ENCODE data around the gene RNFT2.

The RNFT2 gene

GRCh38 chr12:116707751-116708150, 30.4 kb upstream of the RNFT2 start:
- no peak overlapping the region for H3K4me3 ChIP-seq (ENCODE audit: low read depth, low read length)
- no peaks in the 10 kb centered on the region for H3K9me3 ChIP-seq (ENCODE audit: control insufficient read depth, insufficient read depth, low read depth, low read length)
- ChIA-PET CTCF (interaction anchor here (0.6 to 1.1 kb wide), 5 partner anchors 19 to 989 kb away, joined by 3 to 5 read pairs (median 4); no protein-coding TSS in a partner anchor), POLR2A (no interaction called here)
- H3K27ac ChIP-seq (ENCODE audit: extremely low read depth, low read depth, low read length) = no peak overlapping the region
- no peaks in the 10 kb centered on the region for H3K36me3 ChIP-seq (ENCODE audit: control insufficient read depth in 2 of 2, insufficient read depth in 1 of 2, low read length in 2 of 2)
- H3K4me1 ChIP-seq (ENCODE audit: control insufficient read depth, insufficient read depth, low read length) = peaks cover 11% of the 10 kb centered on the region; the same call in 1 of the 2 replicates
- TF ChIP-seq BCL11A (tag by site-specific recombination; IDR thresholded peaks at IDR 0.05; ENCODE audit: low read depth) (no peak), PATZ1 (tag by site-specific recombination; IDR thresholded peaks at IDR 0.05) (no peak), ZNF660 (tag by site-specific recombination; IDR thresholded peaks at IDR 0.05) (no peak), ZNF513 (tag by site-specific recombination; IDR thresholded peaks at IDR 0.05) (no peak), HIC1 (tag by site-specific recombination; IDR thresholded peaks at IDR 0.05) (no peak), ZNF596 (tag by site-specific recombination; IDR thresholded peaks at IDR 0.05) (no peak), ZNF169 (tag by site-specific recombination; IDR thresholded peaks at IDR 0.05) (no peak), ZNF621 (tag by site-specific recombination; IDR thresholded peaks at IDR 0.05) (no peak), ATF2 (tag by site-specific recombination; IDR thresholded peaks at IDR 0.05; ENCODE audit: low read depth) (no peak), ZNF529 (tag by site-specific recombination; IDR thresholded peaks at IDR 0.05; ENCODE audit: insufficient replicate concordance) (no peak)
- TF ChIP-seq, protein P1, sequence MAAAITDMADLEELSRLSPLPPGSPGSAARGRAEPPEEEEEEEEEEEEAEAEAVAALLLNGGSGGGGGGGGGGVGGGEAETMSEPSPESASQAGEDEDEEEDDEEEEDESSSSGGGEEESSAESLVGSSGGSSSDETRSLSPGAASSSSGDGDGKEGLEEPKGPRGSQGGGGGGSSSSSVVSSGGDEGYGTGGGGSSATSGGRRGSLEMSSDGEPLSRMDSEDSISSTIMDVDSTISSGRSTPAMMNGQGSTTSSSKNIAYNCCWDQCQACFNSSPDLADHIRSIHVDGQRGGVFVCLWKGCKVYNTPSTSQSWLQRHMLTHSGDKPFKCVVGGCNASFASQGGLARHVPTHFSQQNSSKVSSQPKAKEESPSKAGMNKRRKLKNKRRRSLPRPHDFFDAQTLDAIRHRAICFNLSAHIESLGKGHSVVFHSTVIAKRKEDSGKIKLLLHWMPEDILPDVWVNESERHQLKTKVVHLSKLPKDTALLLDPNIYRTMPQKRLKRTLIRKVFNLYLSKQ (tag by site-specific recombination; IDR thresholded peaks at IDR 0.05; ENCODE audit: borderline replicate concordance) = no peak

DNA sequence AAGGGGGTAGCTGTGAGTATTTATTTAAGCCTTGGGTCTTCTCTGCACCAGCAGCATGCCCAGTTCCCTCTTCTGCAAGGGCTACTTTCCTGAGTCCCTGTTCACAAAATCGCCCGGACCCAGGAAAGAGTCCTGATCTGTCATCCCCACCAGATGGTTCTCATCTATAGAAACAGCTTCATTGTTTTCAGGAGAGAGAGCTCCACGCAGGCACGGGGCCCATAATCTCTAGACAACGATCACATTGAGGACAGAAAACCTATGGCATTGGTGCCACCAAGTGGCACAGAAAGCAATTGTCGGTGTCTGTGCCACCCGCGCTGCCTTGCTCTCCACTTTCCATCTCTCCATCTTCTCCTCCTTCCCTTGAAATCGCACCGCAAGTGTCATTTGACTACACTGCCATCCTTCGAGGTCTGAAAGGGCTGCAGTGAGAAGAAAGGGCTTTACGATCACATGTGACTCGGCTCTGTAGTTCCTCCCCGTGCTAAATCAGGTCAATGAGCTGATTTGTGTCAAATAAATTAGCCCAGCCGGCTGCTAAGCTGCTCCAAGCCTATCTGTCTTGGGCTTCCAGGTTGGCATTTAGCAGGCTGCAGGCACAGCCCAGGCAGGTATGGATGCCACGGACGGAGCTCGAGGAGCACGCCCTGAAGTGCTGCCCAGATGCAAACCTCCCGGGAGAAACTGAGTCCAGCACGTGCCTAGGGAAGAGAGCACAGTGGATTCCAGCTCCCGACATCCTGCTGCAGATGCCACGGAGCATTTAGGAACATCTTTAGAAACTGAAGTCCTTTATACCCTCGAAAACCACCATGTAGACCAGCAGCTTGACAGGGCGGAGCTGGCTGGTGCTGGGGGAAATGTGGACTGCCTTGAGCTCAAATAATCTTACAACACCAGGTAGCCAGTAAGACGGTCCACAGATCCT, 29.0 kb upstream of the RNFT2 start:
- ChIA-PET POLR2A (interaction anchor here (0.5 to 0.6 kb wide), 2 partner anchors 10 to 82 kb away, joined by 3 read pairs; no protein-coding TSS in a partner anchor), CTCF (interaction anchor here (0.5 to 2.3 kb wide), 22 partner anchors 8 to 794 kb away, joined by 3 to 16 read pairs (median 4); no protein-coding TSS in a partner anchor)
- Histone ChIP-seq H3K9me3 (ENCODE audit: control insufficient read depth, insufficient read depth, low read depth, low read length) (no peaks in the 10 kb centered on the region), H3K4me1 (ENCODE audit: control insufficient read depth, insufficient read depth, low read length) (peaks cover 18% of the 10 kb centered on the region), H3K27ac (ENCODE audit: extremely low read depth, low read depth, low read length) (no peak overlapping the region), H3K36me3 (ENCODE audit: control insufficient read depth in 2 of 2, insufficient read depth in 1 of 2, low read length in 2 of 2) (no peaks in the 10 kb centered on the region), H3K4me3 (ENCODE audit: low read depth, low read length) (no peak overlapping the region)
- TF ChIP-seq YY2 (tag by site-specific recombination; IDR thresholded peaks at IDR 0.05) (no peak; the same call in 1 of the 2 replicates), PRDM1 (tag by site-specific recombination; IDR thresholded peaks at IDR 0.05) (peak; percentile 83), ZNF132 (tag by site-specific recombination; IDR thresholded peaks at IDR 0.05; ENCODE audit: borderline replicate concordance) (no peak), ZIC2 (tag by site-specific recombination; IDR thresholded peaks at IDR 0.05) (no peak), ZNF24 (tag by site-specific recombination; IDR thresholded peaks at IDR 0.05) (no peak), ZNF292 (tag by site-specific recombination; IDR thresholded peaks at IDR 0.05; ENCODE audit: borderline replicate concordance, low read depth) (no peak), KLF9 (tag by site-specific recombination; IDR thresholded peaks at IDR 0.05; ENCODE audit: low read depth) (no peak)
- TF ChIP-seq, protein P2, sequence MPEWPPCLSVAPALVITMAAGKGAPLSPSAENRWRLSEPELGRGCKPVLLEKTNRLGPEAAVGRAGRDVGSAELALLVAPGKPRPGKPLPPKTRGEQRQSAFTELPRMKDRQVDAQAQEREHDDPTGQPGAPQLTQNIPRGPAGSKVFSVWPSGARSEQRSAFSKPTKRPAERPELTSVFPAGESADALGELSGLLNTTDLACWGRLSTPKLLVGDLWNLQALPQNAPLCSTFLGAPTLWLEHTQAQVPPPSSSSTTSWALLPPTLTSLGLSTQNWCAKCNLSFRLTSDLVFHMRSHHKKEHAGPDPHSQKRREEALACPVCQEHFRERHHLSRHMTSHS (tag by site-specific recombination; IDR thresholded peaks at IDR 0.05) = no peak
- TF ChIP-seq, protein P3, sequence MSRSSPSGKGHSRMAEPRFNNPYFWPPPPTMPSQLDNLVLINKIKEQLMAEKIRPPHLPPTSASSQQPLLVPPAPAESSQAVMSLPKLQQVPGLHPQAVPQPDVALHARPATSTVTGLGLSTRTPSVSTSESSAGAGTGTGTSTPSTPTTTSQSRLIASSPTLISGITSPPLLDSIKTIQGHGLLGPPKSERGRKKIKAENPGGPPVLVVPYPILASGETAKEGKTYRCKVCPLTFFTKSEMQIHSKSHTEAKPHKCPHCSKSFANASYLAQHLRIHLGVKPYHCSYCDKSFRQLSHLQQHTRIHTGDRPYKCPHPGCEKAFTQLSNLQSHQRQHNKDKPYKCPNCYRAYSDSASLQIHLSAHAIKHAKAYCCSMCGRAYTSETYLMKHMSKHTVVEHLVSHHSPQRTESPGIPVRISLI (tag by site-specific recombination; IDR thresholded peaks at IDR 0.05) = no peak
